Hematopoietic multipotent progenitor cell treated with erythropoietin and hydrocortisone succinate and interleukin-3 and kit ligand, for 4 days (in vitro differentiated cells): ENCODE results near the gene IL12B.
A peak's percentile ranks its signal among the peaks of the same experiment; 100 is the strongest.
"Not testable (repeated sequence)": the region's sequence is repeated elsewhere in the genome, so short reads cannot be mapped to it uniquely, and the experiment has no call there.

Source experiments
- DNase-seq: peaks from one replicate; pipeline ENCODE4 v3.0.0-alpha.2; 2015

The IL12B gene

GRCh38 chr5:159290741-159291140 is 39.5 kb downstream of the IL12B start:
- no peak for DNase-seq

GRCh38 chr5:159286420-159287035 is 43.8 kb downstream of the IL12B start:
- peak; percentile 85 for DNase-seq

- DNase-seq: no peak
These were observed 55.6 kb downstream of the IL12B start for GRCh38 chr5:159274676-159275075.

DNA sequence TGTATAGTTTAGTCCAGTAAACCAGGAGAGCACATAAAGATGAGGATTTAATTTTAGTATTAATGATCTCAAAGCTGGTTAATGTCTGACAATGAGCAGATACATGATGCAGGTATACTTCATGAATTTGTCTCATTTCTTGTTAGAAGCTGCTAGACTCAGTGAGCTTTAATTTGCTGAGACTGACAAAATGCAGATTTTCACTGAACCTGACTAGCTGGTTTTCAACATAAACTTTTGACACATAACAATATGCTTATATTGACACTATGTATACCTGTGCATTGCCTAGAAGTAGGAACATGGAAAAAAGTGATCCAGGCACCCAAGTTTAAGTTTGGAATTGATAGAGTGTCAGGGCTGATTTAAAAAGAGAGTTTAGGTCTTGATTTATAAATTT is 56.4 kb downstream of the IL12B start:
- DNase-seq: no peak

GRCh38 chr5:159269723-159270122 is 60.6 kb downstream of the IL12B start:
- no peak for DNase-seq

- DNase-seq: not testable (repeated sequence)
These were observed 63.5 kb downstream of the IL12B start for GRCh38 chr5:159266764-159267163.
